ENCODE results near the gene NAIF1.

Gene NAIF1

GRCh38 chr9:128102861-128103588, 35.9 kb upstream of the NAIF1 start:
- no peak for DNase-seq

GRCh38 chr9:128102196-128102595, 35.1 kb upstream of the NAIF1 start:
- DNase-seq, result no peak
- in situ Hi-C loops (cut with MboI; ENCODE audit: low pct_unique_long_range_greater_than_20kb, low sequenced_read_pairs), result no loop called here

More at GRCh38 chr9:128102861-128103588, 35.9 kb upstream of the NAIF1 start:
- in situ Hi-C loops (cut with MboI; ENCODE audit: low pct_unique_long_range_greater_than_20kb, low sequenced_read_pairs), result no loop called here

DNA sequence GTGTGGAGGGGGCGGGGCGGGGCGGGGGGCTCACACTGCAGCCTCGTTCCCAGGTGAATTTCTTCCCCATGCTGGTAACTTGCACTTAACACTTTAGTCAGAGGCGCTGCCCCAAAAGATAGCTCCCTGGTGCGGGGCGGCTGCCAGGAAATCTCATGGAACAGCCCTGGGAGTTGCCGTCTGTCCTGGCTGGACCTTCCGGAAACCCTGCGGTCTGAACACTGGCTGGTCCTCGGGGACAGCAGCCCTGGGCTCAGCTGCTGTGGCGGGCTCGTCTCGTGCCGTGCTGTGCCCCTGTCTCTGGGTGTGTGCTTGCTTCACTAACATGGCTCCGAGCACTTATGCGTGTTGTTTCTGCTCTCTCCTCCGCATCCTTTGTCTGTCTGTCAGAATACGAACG, 34.6 kb upstream of the NAIF1 start:
- DNase-seq, result no peak
- in situ Hi-C loops (cut with MboI; ENCODE audit: low pct_unique_long_range_greater_than_20kb, low sequenced_read_pairs), result no loop called here

DNA sequence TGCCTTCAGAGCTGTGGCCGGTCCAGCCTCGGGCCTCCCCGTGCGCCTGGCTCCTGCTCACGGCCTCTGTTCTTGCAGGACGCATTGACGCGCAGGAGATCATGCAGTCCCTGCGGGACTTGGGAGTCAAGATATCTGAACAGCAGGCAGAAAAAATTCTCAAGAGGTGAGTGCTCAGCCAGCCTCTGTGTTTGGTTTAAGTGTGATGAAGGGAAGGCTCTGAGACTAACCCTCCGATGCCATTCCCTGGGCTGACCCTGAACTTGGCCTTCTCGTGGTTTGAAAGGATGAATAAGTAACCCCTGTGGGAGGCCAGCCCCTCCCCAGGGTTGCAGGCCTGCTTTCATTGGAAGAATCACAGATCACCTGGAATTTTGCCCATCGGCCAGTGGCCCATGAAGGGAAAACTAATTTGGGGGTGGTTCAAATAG, 34.1 kb upstream of the NAIF1 start:
- in situ Hi-C loops (cut with MboI; ENCODE audit: low pct_unique_long_range_greater_than_20kb, low sequenced_read_pairs), result no loop called here
- DNase-seq, result no peak

GRCh38 chr9:128100581-128100980, 33.5 kb upstream of the NAIF1 start:
- no peak for DNase-seq
- in situ Hi-C loops (cut with MboI; ENCODE audit: low pct_unique_long_range_greater_than_20kb, low sequenced_read_pairs), result no loop called here

DNA sequence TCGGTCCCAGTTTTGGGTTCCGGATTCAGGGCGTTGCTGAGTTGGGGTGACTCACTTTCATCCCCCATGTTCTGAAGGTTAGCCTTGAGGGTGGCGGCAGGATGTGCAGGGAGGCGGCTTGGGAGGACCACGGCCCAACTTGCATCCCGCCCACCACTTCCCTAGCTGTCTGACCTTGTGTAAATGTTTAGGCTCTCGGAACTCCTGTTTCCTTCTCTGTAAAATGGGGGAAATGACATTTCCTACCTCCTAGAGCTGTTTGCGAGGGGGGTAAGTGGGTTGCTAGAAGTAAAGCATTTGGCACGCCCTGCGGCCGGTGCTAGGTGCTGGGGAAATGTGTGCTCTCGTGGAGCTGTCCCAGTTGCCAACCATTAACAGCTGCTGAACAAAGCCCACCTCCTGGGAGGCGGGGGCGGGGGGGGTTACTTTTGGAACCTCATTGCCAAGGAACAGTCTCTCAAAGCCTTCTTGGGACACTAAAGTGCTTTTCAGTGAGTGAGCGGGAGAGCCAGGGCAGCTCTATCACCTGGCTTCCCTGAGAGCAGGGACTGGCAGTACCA, 32.9 kb upstream of the NAIF1 start:
- in situ Hi-C loops (cut with MboI; ENCODE audit: low pct_unique_long_range_greater_than_20kb, low sequenced_read_pairs), result no loop called here
- no peak for DNase-seq

- in situ Hi-C loops (cut with MboI; ENCODE audit: low pct_unique_long_range_greater_than_20kb, low sequenced_read_pairs), result no loop called here
- no peak for DNase-seq
Observed at GRCh38 chr9:128099231-128099931, 32.3 kb upstream of the NAIF1 start.

GRCh38 chr9:128098297-128099230, 31.4 kb upstream of the NAIF1 start:
- in situ Hi-C loops (cut with MboI; ENCODE audit: low pct_unique_long_range_greater_than_20kb, low sequenced_read_pairs), result no loop called here
- DNase-seq, result peak; percentile 97

GRCh38 chr9:128097543-128098296, 30.6 kb upstream of the NAIF1 start:
- in situ Hi-C loops (cut with MboI; ENCODE audit: low pct_unique_long_range_greater_than_20kb, low sequenced_read_pairs), result no loop called here
- no peak for DNase-seq

- no peak for DNase-seq
- in situ Hi-C loops (cut with MboI; ENCODE audit: low pct_unique_long_range_greater_than_20kb, low sequenced_read_pairs), result no loop called here
Observed at GRCh38 chr9:128096616-128097536, 29.8 kb upstream of the NAIF1 start.

DNA sequence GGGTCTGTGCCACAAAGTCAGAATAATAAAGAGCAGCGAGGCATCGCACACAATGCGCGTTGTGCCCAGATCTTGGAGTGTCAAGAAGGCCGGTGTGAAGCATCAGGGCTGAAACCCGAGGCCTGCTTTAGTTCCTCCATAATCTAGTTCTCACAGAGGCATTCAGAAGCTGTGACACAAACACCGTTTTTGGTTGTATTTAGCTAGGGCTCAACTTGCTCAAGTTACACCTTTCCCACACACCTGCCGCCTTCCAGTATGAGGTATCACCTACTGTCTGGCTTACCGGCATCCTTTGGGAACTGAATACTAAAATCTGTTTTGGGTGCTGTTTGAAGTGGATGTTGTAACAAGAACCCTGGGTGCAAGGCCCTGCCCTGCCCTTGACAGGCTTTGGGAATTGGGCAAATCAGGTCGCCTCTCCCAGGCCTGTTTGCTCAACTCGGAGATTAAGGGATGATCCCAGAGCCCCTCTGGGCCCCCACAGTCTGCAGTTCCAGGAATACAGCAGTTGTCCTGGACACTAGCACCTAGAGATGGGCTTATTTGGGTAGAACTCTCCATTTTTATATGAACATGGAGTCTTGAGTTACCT, 27.9 kb upstream of the NAIF1 start:
- in situ Hi-C loops (cut with MboI; ENCODE audit: low pct_unique_long_range_greater_than_20kb, low sequenced_read_pairs), result no loop called here
- no peak for DNase-seq

DNA sequence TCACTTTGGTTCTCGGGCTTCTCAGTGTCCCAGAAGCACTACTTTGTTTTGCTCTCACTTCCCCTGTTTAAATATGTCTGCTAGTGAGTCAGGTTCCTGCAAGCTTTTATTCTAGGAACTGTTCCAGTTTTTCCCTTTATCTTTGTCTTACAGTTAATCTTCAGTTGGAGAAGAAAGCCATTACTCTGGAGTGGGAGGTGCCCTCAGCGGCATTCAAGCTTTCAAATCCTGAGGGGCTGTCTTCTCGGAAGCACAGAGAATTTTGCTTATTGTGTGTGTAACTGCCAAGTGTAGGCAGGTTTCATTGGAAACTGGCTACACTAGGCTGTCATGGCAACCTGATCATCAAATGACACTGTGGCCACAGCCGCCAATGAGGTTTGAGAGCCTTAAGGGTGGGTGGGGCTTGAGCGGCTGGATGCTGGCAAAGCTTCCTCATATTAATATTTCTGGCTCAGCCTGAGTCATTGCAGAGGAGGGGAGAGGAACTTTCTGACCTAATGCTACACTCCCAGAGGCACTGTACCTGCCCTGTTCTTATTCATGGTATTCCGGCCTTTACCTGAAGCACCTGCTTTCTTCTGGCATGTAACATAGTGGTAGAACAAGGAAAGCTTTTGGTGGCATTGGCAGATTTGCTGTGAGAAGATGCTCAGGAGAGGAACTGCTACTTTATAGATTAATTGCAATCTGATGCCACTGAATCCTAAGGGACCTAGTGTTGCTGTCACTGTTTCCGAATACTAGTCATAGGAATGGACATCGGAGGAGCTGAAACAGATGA, 27.2 kb upstream of the NAIF1 start:
- in situ Hi-C loops (cut with MboI; ENCODE audit: low pct_unique_long_range_greater_than_20kb, low sequenced_read_pairs), result no loop called here
- DNase-seq, result peak; percentile 97

GRCh38 chr9:128093011-128093410, 25.9 kb upstream of the NAIF1 start:
- in situ Hi-C loops (cut with MboI; ENCODE audit: low pct_unique_long_range_greater_than_20kb, low sequenced_read_pairs), result no loop called here
- DNase-seq, result no peak

GRCh38 chr9:128092199-128092977, 25.3 kb upstream of the NAIF1 start:
- in situ Hi-C loops (cut with MboI; ENCODE audit: low pct_unique_long_range_greater_than_20kb, low sequenced_read_pairs), result no loop called here

DNA sequence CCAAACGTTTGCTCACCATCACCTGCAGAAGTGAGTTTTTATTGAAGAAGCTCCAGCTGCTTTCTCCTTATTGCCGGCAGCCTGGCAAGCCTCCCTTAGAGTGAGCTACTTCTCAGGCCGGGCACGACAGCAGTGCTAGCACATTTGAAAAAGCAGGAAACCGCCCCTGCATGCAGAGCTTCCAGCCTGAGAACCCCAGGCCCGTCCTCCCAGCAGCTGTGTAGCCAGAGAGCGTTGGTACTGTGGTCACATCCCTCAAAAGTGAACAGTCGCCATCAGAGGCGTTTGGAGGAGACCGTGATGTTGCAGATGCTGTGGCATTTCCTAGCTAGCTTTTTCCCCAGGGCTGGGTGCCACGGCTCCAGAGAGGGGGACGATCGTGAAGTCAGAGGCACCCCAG, 24.5 kb upstream of the NAIF1 start:
- peak; percentile 23 for DNase-seq
- in situ Hi-C loops (cut with MboI; ENCODE audit: low pct_unique_long_range_greater_than_20kb, low sequenced_read_pairs), result no loop called here

More at GRCh38 chr9:128092199-128092977, 25.3 kb upstream of the NAIF1 start:
- no peak for DNase-seq

- no peak for DNase-seq
- in situ Hi-C loops (cut with MboI; ENCODE audit: low pct_unique_long_range_greater_than_20kb, low sequenced_read_pairs), result no loop called here
Observed at GRCh38 chr9:128091144-128091543, 24.0 kb upstream of the NAIF1 start.
